RWPE2 (cell line): ENCODE measurements around the gene CDC42SE2.
A peak's percentile ranks its signal among the peaks of the same experiment; 100 is the strongest.
"Not testable (repeated sequence)": the region's sequence is repeated elsewhere in the genome, so short reads cannot be mapped to it uniquely, and the experiment has no call there.

Source experiments
- ATAC-seq: fragments of 200-7000 bp; cut with Tn5 transposase; 3 replicates; pipeline ENCODE4 v1.9.1; 2021; ENCODE audit warnings: low read depth
- DNase-seq: peaks from one replicate; pipeline ENCODE4 v3.0.0-alpha.2; 2020; ENCODE audit warnings: low spot score
- H3K27ac ChIP-seq: fragments of 450-650 bp; 2 replicates; pipeline ENCODE4 v1.5.1; 2017; ENCODE audit warnings: mild to moderate bottlenecking; ENCODE audit not compliant: poor library complexity, severe bottlenecking
- H3K27me3 ChIP-seq: fragments of 250-450 bp; sonication (Bioruptor Pico); 2 replicates; pipeline ENCODE4 v1.5.1; 2021; ENCODE audit warnings: mild to moderate bottlenecking, moderate library complexity; ENCODE audit not compliant: insufficient read depth, poor library complexity, severe bottlenecking
- H3K36me3 ChIP-seq: fragments of 250-450 bp; sonication (Bioruptor Pico); 2 replicates; pipeline ENCODE4 v1.5.1; 2020; ENCODE audit warnings: low read depth, mild to moderate bottlenecking, moderate library complexity
- H3K4me1 ChIP-seq: fragments of 250-450 bp; sonication (Bioruptor Pico); 2 replicates; pipeline ENCODE4 v1.5.1; 2021; ENCODE audit warnings: mild to moderate bottlenecking, moderate library complexity; ENCODE audit not compliant: insufficient read depth, poor library complexity, severe bottlenecking
- H3K4me3 ChIP-seq: fragments of 250-450 bp; sonication (Bioruptor Pico); 2 replicates; pipeline ENCODE4 v1.5.1; 2021; ENCODE audit warnings: mild to moderate bottlenecking, moderate library complexity; ENCODE audit not compliant: severe bottlenecking
- H3K9me3 ChIP-seq: fragments of 250-450 bp; sonication (Bioruptor Pico); 2 replicates; pipeline ENCODE4 v1.5.1; 2021; ENCODE audit warnings: mild to moderate bottlenecking, moderate library complexity; ENCODE audit not compliant: severe bottlenecking
- CTCF ChIP-seq: fragments of 450-650 bp; IDR thresholded peaks from one replicate; pipeline ENCODE4 v1.5.1; 2017; ENCODE audit warnings: mild to moderate bottlenecking, moderate library complexity; ENCODE audit not compliant: poor library complexity, severe bottlenecking

The CDC42SE2 gene

DNA sequence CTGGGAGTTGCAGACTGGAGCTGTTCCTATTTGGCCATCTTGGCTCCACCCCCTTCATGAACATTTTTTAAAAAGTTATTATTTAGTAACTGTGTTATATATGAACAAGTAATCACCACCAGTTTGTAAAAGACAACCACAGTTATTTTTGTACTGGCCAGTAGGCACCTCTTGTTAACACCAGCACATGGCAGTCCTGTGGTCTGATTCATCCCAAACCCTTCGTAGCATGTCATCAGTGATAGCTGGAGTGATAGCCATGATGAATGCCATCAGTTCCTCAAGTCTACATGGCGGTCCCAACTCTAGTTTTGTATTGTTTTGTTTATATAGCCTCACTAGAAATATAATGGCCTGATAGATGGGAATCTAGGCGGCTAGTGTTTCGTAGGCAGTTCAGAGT is 74.2 kb downstream of the CDC42SE2 start:
- ATAC-seq (no peak), DNase-seq (no peak)
- H3K27me3 ChIP-seq: no peaks in the 10 kb centered on the region
- H3K9me3 ChIP-seq: no peaks in the 10 kb centered on the region
- TF ChIP-seq CTCF: no peak
- H3K4me3 ChIP-seq: no peak overlapping the region
- H3K36me3 ChIP-seq: peaks cover 3% of the 10 kb centered on the region; the same call in 1 of the 2 replicates
- no peak overlapping the region for H3K27ac ChIP-seq
- H3K4me1 ChIP-seq: no peaks in the 10 kb centered on the region

DNA sequence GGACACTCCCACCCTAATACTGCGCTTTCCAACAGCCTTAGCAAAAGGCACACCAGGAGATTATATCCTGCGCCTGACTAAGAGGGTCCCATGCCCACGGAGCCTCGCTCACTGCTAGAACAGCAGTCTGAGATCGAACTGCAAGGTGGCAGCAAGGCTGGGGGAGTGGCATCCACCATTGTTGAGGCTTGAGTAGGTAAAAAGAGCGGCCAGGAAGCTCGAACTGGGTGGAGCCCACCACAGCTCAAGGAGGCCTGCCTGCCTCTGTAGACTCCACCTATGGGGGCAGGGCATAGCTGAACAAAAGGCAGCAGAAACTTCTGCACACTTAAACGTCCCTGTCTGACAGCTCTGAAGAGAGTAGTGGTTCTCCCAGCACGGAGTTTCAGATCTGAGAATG is 80.4 kb downstream of the CDC42SE2 start:
- not testable (repeated sequence) for H3K27ac ChIP-seq, H3K9me3 ChIP-seq, ATAC-seq, H3K4me3 ChIP-seq, DNase-seq, H3K4me1 ChIP-seq, H3K36me3 ChIP-seq, H3K27me3 ChIP-seq

DNA sequence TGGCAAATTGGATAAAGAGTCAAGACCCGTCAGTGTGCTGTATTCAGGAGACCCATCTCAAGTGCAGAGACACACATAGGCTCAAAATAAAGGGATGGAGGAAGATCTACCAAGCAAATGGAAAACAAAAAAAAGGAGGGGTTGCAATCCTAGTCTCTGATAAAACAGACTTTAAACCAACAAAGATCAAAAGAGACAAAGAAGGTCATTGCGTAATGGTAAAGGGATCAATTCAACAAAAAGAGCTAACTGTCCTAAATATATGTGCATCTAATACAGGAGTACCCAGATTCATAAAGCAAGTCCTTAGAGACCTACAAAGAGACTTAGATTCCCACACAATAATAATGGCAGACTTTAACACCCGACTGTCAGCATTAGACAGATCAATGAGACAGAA is 82.4 kb downstream of the CDC42SE2 start:
- H3K4me1 ChIP-seq, H3K9me3 ChIP-seq, H3K36me3 ChIP-seq: not testable (repeated sequence)

DNA sequence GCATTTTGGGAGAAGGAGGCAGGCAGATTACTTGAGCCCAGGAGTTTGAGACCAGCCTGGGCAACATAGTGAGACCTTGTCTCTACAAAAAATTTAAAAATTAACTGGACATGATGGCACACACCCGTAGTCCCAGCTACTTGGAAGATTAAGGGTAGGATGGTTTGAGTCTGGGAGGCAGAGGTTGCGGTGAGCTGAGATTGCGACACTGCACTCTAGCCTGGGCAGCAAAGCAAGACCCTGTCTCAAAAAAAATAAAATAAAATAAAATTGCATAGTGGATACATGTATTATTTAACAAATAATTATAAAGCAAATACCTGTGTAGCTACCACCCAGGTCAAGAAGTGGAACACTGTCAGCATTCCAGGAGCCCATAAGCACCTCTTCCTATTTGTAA is 90.1 kb downstream of the CDC42SE2 start:
- no peak for TF ChIP-seq CTCF
- ATAC-seq (no peak), DNase-seq (no peak)
- peaks cover 2% of the 10 kb centered on the region for H3K4me1 ChIP-seq
- no peak overlapping the region for H3K27ac ChIP-seq
- H3K9me3 ChIP-seq: no peaks in the 10 kb centered on the region
- peaks cover 10% of the 10 kb centered on the region for H3K36me3 ChIP-seq
- H3K27me3 ChIP-seq: no peaks in the 10 kb centered on the region
- H3K4me3 ChIP-seq: no peak overlapping the region

More for the DNA sequence above, 82.4 kb downstream of the CDC42SE2 start:
- not testable (repeated sequence) for H3K4me3 ChIP-seq, ATAC-seq, DNase-seq, H3K27me3 ChIP-seq, H3K27ac ChIP-seq

DNA sequence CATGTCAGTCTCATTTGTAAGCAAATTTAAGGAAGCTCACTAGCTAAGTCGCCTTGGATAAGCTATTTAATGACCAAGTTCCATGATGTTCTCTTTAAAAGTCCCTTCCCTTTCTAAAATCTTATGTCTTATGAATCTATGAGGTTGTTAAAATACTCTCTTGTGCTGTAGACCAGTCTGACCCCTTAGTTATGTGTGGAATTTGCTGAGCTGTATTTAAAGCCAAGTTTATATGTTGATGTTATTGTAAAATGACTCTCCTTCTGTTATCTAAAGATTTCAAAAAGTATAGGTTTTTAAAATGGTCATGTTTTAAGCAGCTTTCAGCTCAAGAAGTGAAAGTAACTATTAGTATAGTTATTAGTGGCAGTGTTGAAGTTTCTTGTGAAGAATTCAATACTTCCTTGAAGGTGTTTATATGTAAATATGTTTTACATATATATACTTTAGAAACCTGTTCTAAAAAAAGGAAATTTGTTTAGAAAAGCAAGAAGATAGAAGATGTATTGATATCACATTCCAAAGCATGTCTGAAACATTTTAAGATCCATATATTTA is 92.2 kb downstream of the CDC42SE2 start:
- no peak for TF ChIP-seq CTCF

GRCh38 chr5:131356619-131357018 is 92.8 kb downstream of the CDC42SE2 start:
- TF ChIP-seq CTCF: no peak
- no peak overlapping the region for H3K4me3 ChIP-seq
- DNase-seq (no peak), ATAC-seq (no peak)
- H3K4me1 ChIP-seq: peaks cover 2% of the 10 kb centered on the region
- no peaks in the 10 kb centered on the region for H3K9me3 ChIP-seq
- peaks cover 25% of the 10 kb centered on the region for H3K36me3 ChIP-seq
- H3K27me3 ChIP-seq: no peaks in the 10 kb centered on the region
- H3K27ac ChIP-seq: no peak overlapping the region

More for the DNA sequence above, 92.2 kb downstream of the CDC42SE2 start:
- peaks cover 2% of the 10 kb centered on the region for H3K4me1 ChIP-seq
- H3K36me3 ChIP-seq: peaks cover 25% of the 10 kb centered on the region
- no peak overlapping the region for H3K27ac ChIP-seq
- H3K9me3 ChIP-seq: no peaks in the 10 kb centered on the region
- H3K27me3 ChIP-seq: no peaks in the 10 kb centered on the region
- no peak for DNase-seq
- H3K4me3 ChIP-seq: no peak overlapping the region
- 0 out of 3 replicates have a peak, but pooled peaks have one; percentile 19 for ATAC-seq
